OCI-LY7 (cell line): Measurements from ENCODE around the gene GHDC.

Source experiments
- EZH2phosphoT487 ChIP-seq: fragments of 200-600 bp; sonication (generic); IDR thresholded peaks from 2 replicates; pipeline ENCODE4 v1.6.1; 2018; ENCODE audit warnings: low read depth, borderline replicate concordance, mild to moderate bottlenecking, mixed run types, antibody characterized with exemption, low read length, moderate library complexity, mixed read lengths
- TF ChIP-seq, protein P1 (sequence below): fragments of 200-600 bp; sonication (generic); conservative IDR thresholded peaks from 2 replicates; pipeline ENCODE4 v1.5.1; 2014; ENCODE audit warnings: mild to moderate bottlenecking, antibody characterized with exemption, low read length, moderate library complexity, mixed read lengths

DNA sequence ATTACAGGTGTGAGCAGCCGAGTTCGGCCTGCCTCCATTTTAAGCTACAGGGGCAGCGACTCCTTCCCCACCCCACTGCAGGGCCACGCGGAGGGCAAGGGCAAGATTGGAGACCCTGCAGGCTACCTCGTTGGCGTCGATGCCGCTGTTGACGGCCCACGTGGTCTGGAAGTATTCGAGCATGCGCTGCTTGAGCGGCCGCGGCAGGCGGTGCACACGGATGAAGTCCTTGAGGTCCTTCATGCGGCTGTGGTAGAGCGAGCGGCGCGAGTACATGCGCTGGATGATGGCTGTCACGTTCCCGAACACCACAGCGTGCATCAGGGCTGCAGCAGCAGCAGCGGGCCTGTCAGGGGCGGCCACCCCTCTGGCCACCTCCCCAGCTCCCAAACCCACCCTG lies 24.9 kb downstream of the GHDC start:
- TF ChIP-seq, protein P1, sequence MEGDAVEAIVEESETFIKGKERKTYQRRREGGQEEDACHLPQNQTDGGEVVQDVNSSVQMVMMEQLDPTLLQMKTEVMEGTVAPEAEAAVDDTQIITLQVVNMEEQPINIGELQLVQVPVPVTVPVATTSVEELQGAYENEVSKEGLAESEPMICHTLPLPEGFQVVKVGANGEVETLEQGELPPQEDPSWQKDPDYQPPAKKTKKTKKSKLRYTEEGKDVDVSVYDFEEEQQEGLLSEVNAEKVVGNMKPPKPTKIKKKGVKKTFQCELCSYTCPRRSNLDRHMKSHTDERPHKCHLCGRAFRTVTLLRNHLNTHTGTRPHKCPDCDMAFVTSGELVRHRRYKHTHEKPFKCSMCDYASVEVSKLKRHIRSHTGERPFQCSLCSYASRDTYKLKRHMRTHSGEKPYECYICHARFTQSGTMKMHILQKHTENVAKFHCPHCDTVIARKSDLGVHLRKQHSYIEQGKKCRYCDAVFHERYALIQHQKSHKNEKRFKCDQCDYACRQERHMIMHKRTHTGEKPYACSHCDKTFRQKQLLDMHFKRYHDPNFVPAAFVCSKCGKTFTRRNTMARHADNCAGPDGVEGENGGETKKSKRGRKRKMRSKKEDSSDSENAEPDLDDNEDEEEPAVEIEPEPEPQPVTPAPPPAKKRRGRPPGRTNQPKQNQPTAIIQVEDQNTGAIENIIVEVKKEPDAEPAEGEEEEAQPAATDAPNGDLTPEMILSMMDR: no peak
- TF ChIP-seq EZH2phosphoT487: no peak
